Measurements from ENCODE around the gene TBC1D4. TPM values are rescaled to one million over a fixed set of nuclear protein-coding genes. Genes with fewer than 3 reads are reported as not detected.
"Not testable (repeated sequence)": the region's sequence is repeated elsewhere in the genome, so short reads cannot be mapped to it uniquely, and the experiment has no call there.

Gene TBC1D4
- total RNA-seq, 1 donor from 2014 or later: 12.2 TPM

GRCh38 chr13:75318138-75318833, 163.7 kb downstream of the TBC1D4 start:
- no peak for ATAC-seq

DNA sequence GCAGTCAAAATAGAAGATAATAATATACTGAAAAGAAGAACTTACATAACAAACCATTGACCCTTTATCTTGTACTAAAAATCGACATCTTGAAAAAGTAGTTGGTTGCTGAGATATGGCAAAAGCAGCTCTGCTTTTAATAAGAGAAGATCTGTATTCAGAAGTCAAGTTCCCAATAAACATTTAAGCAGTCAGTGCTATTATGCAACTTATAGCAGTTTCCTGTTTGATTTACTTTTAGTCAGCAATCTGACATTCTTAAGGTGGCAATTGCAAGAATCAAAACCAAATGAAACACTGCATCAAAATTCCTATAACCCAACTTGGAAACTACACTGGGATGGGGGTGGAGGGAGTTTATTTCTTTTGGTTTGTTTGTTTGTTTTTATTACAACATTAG, 165.5 kb downstream of the TBC1D4 start:
- ATAC-seq: no peak

- ATAC-seq: no peak
Observed at GRCh38 chr13:75312884-75313520, 169.0 kb downstream of the TBC1D4 start.

- ATAC-seq: no peak
Observed at GRCh38 chr13:75309981-75310580, 171.9 kb downstream of the TBC1D4 start.

DNA sequence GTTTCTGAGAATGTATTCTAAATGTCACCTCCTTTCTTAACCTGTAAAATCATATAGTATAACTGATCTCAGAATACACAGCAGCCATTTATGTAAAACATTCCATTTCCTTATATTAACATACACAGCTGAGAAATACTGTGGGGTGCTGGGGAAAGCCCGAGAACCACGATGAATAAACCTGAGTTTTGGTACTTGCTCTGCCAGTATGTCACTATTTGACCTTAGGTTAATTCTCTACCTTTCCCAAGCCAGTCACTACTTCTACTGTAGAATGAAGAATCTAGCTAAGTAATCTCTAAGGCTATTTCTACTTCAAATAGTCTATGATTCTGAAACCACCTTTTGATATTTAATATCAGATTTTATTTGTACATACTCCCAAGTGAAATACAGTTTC, 173.7 kb downstream of the TBC1D4 start:
- ATAC-seq: no peak

DNA sequence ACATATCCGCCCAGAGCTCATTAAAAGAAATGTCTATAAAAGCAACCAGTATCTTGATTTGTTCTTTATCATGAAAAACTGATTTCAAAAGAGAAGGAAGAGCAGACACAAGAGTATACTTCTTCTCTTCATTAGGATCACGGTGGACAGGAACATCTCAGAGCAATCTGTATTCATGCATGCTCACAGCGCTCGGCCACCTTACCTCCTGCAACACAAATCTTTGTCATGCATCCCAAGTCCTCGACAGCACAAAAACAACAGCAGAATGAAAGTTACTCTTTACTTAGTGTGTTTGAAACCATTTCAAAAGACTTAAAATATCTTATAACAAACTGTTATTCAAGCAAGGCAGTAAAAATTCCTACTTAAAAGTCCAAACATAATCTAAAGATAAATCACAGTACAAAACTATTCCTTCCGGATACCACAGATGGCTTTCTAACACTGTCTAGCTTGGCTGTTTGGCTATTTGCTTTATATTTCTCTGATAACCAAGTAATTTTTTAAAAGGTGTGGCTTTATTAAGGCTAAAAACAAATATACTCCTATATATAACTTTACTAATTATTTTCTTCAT, 174.5 kb downstream of the TBC1D4 start:
- no peak for ATAC-seq

DNA sequence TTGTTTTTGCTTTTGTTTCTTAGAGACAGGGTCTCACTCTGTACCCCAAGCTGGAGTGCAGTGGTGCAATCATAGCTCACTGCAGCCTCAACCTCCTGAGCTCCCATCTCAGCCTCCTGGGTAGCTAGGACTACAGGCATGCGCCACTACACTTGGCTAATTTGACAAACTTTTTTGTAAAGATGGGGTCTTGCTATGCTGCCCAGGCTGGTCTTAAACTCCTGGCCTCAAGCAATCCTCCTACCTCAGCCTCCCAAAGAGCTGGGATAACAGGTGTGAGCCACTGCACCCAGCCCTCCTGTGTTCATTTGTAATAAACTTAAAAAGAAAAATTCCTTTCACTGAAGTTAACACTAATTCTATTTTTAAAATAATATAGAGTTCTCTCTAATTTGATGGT, 175.0 kb downstream of the TBC1D4 start:
- not testable (repeated sequence) for ATAC-seq

DNA sequence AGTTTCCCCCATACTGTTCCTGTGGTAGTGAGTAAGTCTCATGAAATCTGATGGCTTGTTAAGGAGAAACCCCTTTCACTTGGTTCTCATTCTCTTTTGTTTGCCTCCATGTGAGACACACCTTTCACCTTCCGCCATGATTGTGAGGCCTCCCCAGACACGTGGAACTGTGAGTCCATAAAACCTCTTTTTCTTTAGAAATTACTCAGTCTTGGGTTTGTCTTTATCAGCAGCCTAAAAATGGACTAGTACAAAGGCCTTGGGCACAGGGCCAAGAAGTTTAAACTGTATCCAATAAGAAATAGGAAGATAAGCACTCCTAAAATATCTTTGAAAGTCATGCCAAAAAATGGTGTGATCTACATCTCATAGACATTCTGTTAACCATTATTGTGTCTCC, 176.9 kb downstream of the TBC1D4 start:
- ATAC-seq: no peak

DNA sequence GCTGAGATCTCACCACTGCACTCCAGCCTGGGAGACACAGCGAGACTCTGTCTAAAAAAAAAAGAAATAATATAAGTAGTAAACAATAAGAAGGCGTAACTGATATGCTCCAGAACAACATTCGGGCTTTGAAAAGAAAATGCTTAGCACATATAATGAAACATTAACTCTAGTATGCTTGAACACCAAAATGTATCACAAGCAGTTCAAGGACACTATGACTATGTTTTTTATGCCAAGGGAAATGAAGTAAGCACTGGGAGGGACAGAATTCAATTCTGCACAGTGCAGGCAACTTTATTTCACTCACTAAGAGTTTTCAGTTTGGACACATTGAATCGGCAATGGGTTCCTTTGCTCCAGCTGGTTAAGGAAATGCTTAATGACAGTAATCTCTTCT, 178.7 kb downstream of the TBC1D4 start:
- no peak for ATAC-seq

- no peak for ATAC-seq
Observed at GRCh38 chr13:75302071-75302698, 179.8 kb downstream of the TBC1D4 start.

DNA sequence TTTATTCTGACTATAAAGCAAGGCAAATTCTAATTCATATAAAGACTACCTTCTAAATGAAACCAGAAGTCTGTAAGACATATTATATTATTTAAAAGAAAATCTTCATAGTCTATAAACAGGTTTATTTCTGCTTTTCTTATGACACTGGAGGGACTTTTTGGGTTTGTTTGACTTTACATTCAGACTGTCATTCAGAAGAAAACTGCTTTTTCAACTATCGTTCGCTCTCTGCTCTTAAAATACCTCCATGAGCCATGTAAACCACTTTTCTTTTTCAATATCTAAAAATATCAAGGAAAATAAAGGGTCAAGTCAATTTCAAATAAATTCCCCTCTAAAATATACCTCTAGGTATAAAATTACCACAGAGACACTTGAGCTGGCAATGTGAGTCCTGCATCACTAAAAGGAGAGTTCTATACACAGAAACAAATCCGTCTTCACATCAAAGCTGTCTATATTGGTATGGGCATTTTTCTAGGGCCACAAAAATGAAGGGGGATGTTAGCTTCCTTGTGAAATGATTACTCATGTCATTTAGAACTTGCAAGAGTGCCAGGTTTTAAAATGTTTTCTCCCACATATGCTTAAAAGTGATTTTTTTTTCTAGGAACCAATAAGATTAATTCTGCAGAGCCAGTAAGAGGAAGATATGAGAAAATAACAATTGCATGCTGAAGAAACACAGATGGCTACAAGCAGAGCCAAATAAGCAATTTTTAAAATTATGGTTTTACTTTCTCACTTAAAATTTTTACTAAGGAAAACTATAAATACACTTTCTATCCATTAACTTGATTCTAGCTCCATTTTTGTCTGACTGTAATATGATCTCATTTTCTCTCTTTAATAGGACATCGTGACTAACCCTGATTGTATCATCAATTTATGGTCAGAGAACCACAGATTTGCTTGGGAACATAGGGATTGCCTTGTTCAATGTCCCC, 181.8 kb downstream of the TBC1D4 start:
- ATAC-seq: no peak

GRCh38 chr13:75299246-75299645, 182.7 kb downstream of the TBC1D4 start:
- ATAC-seq: no peak

GRCh38 chr13:75296641-75297040, 185.3 kb downstream of the TBC1D4 start:
- ATAC-seq: no peak

DNA sequence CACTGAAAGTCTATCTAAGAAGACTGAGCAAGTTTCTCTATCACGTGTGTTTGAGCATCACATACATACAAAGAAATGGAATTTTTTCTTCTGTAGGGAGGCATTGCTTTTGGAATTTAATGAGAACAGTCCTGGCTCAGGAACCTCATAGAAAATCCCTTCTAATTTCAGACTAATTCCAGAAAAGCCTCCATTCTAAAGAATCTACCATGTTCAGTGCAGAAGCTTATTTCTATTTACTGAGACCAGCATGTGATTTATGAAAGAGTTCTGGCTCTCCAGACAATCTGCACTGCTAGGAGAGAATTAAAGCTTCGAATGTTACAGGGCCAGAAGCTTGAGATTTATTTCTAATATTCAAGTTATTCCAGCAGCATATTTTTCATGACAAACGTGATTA, 186.8 kb downstream of the TBC1D4 start:
- no peak for ATAC-seq

DNA sequence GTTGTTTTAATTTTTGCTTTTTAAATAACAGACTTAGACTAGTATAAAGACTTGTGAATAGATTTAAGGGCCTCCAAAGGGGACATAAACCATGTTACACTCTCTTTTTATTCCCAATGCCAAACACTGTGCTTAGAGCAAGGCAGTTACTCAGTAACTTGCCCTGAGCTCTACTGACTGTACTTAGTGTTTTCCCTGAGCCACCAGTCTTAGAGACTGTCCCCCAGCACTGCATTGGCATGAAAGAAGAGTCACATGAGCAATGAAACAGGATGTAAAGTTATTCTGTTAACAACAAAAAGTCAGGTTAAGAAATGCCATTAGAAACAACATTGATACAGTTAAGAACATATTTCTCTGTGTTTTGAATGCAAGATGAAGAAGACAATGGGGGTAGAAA, 187.9 kb downstream of the TBC1D4 start:
- no peak for ATAC-seq

- no peak for ATAC-seq
Observed at GRCh38 chr13:75285310-75285709, 196.7 kb downstream of the TBC1D4 start.

DNA sequence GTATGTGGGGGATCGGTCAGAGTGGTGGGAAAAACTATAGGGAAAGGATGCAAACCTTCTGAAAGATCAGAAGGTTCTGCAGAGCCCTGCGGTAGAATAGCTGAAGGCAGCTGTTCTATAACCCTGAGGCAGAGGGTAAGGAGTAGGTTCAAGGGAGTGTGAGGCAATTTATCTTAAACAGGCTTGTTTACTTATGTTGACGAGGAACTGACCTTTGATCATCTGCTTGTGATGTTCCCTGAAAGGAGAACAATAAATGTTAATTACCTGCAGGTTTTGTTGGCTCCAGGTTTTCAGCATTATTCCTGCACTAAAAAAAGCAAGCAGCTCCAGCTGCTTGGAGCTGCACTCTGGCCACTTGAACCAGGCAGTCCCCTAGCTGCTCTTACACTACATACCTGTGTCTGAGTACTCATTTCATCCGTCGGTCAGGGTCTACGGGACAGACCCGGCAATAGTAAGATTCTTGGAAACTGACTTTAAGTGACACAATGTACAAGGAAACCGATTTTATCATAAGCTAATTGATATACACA, 202.1 kb downstream of the TBC1D4 start:
- no peak for ATAC-seq

DNA sequence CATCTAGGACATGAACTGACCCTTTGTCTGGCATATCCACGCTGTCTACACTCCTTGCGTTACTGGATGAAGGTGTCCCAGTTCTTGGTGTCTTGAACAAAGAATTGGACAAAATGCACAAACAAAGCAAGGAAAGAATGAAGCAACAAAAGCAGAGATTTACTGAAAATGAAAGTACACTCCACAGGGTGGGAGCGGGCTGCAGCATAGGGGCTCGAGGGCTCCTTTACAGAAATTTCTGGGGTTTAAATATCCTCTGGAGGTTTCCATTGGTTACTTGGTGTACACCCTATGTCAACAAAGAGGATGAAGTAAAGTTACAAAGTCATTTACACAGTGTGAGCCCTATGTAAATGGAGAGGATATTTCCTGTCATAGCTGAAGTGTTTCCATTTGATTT, 208.3 kb downstream of the TBC1D4 start:
- not testable (repeated sequence) for ATAC-seq

DNA sequence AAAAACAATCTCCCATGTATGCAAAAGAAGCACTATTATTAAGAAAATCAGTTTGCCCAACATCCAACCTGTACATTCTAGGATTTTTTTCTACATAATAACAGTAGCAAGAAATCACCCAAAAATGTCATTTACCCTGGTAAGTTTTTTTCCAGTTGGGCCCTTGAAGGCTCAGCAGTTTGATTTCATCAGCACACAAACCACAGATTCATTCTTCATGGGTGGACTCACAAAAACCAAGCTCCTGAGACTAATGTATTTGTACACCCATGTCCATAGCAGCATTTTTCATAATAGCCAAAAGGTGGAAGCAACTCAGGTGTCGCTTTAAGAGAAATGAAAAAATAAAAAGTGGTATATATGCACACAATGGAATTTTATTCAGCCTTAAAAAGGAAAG, 210.1 kb downstream of the TBC1D4 start:
- ATAC-seq: no peak

GRCh38 chr13:75268481-75268880, 213.5 kb downstream of the TBC1D4 start:
- not testable (repeated sequence) for ATAC-seq

DNA sequence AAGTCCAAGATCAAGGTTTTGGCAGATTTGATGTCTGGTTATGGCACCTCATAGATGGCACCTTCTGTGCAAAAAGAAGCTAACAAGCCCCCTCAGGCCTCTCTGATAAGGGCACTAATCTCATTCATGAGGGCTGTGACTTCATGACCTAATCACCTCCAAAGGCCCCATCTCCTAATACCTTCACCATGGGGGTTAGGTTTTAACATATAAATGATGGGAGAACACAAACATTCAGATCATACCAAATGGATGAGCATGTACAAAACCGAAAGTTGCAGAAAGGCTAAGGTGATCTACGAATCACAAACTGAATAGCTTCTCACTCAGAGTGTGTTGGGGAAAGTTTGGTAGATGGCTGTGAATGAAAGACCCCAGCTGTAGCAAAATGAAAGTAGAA, 217.4 kb downstream of the TBC1D4 start:
- ATAC-seq: no peak

Measured in esophagus mucosa (tissue), 1 donor.